GM15510 (cell line): ENCODE results near the gene ZBTB46.

Experiments used
- POLR2A ChIP-seq: IDR thresholded peaks from 3 replicates; pipeline ENCODE4 v1.6.1; 2011; ENCODE audit warnings: borderline replicate concordance; ENCODE audit not compliant: insufficient read length; ENCODE audit errors: extremely low read depth

Gene ZBTB46

GRCh38 chr20:63743210-63743970 is 87.7 kb downstream of the ZBTB46 start:
- TF ChIP-seq POLR2A: no peak

- no peak for TF ChIP-seq POLR2A
Measured at GRCh38 chr20:63742381-63743024, 88.6 kb downstream of the ZBTB46 start.

- no peak for TF ChIP-seq POLR2A
Measured at GRCh38 chr20:63741676-63742380, 89.2 kb downstream of the ZBTB46 start.

GRCh38 chr20:63741354-63741675 is 89.7 kb downstream of the ZBTB46 start:
- no peak for TF ChIP-seq POLR2A

- TF ChIP-seq POLR2A: no peak
Measured at GRCh38 chr20:63740627-63741353, 90.3 kb downstream of the ZBTB46 start.

- TF ChIP-seq POLR2A: no peak
Measured at GRCh38 chr20:63740070-63740626, 90.9 kb downstream of the ZBTB46 start.

- TF ChIP-seq POLR2A: peak; percentile 8
Measured at GRCh38 chr20:63739130-63740069, 91.7 kb downstream of the ZBTB46 start, which contains the start of gene SLC2A4RG. Gene SLC2A4RG, plus strand, starts transcription at chr20:63739776. Its CDS starts 137 bp downstream, at chr20:63739913.

- TF ChIP-seq POLR2A: no peak
Measured at GRCh38 chr20:63738687-63739129, 92.4 kb downstream of the ZBTB46 start.

- peak; percentile 63 for TF ChIP-seq POLR2A
Measured at GRCh38 chr20:63737945-63738686, 92.9 kb downstream of the ZBTB46 start.

- no peak for TF ChIP-seq POLR2A
Measured at GRCh38 chr20:63737695-63737944, 93.4 kb downstream of the ZBTB46 start.

- peak; percentile 27 for TF ChIP-seq POLR2A
Measured at GRCh38 chr20:63736893-63737694, 94.0 kb downstream of the ZBTB46 start.
